HG03354 (cell line): ENCODE measurements around the gene CXCL3.

ENCODE experiments used
- ATAC-seq: cut with Tn5 transposase; IDR thresholded peaks from one replicate; pipeline ENCODE4 v1.9.1; 2021; ENCODE audit warnings: mild to moderate bottlenecking; ENCODE audit not compliant: unreplicated experiment, poor library complexity, severe bottlenecking

The CXCL3 gene

DNA sequence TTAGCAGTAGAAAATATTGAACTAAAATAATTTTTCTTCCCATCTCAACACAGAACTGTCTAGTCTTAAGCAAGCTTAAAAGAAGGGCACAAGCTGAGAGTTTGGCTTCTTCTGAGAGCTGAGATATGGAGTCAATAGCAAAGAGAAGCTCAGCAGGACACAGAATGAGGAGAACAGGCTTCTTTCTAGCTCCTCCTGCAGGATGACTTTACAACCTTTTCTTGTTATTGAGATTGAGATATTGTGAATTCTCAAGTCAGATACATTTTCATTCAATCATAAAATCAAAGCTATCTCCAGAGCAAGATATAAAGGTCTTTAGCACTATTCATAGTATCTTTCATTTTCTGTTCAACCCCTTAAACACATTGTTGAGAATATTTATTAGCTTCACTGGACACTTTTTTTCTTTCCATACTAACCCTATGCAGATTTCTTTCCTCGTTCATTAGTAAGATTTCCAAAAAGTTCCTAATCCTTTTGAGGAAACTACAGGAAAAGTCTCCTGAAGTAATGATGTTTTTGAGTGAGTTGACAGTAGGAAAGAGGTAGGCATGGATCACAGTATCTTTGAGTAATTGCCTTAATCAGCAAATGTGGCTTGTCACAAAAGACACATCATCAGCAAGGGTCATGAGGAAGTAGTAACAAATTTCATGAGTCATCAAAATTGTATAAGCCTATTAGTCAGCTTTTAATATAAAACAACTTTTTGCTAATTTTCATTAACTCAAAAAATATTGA is 17.8 kb upstream of the CXCL3 start:
- ATAC-seq = no peak

DNA sequence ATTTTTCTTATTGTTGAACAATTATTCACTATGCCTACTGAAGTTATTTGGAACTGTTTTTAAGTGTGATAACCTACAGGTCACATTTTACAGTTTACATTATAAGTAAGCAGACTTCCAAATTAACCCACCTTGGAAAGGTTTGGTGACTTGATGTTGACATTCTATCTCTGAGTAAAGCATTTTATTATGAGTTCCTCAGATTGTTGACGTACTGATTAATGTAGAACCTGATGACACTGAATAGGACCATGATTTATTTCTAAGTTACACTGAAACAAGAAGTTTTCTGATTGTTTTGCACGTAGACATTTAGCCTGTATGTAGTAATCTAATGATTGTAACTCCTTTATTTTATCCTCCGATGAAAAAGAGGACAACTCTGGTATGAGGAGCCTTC is 17.0 kb upstream of the CXCL3 start:
- no peak for ATAC-seq

DNA sequence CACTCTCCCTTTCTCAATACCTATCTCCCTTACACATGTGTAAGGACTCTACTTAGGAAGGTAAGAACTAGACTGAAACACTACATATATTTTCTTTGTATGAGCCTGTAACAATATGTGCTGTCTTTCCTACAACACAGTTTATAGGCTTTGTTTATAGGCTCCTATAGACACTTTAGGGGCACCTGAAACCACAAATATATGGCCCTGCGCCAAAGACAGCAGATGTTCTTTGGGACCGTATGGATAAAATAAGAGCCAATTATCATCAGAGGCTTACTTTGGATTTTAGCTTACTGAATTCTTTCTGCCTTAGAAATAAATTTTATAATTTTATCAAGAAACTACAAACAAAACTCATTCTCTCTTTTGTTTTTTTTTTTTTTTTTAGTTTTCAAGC is 16.6 kb upstream of the CXCL3 start:
- ATAC-seq = no peak

DNA sequence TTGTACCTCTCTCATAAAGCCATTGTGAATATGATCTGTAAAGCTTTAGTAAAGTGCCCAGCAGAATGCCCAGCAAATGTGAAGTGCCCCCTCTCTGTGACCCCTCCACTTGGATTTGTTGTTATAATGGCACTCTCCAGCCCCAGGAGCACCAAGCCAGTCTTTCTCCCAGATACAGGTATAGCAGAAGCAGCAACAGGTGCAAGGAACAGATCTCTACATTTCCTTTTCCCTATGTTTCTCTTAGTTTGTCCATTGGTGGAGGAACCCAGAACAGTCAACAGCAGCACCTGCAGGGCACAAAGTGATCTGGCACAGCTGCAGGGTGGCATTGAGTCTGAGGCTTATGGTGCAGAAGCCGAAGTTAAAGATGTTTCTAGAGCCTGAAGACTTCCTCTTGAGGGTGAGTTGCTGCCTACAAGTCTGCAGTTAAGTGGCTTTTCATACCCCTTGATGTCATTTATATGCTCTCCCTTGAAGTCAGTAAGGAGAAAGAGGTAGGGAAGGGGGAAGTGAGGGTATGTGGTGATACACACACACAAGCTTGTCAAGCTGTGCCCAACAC is 16.1 kb upstream of the CXCL3 start:
- ATAC-seq = no peak

DNA sequence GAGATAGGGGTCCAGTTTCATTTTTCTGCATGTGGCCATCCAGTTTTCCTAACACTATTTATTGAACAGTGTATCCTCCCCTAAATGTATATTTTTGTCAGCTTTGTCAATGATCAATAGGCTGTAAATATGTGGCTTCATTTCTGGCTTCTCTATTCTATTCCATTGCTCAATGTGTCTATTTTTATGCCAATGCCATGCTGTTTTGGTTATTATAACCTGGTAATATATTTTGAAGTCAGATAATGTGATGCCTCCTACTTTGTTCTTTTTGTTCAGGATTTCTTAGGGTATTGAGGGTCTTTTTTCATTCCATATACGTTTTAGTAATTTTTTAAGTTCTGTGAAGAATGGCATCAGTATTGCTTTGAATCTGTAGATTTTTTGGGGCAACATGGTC is 8.7 kb upstream of the CXCL3 start:
- no peak for ATAC-seq

DNA sequence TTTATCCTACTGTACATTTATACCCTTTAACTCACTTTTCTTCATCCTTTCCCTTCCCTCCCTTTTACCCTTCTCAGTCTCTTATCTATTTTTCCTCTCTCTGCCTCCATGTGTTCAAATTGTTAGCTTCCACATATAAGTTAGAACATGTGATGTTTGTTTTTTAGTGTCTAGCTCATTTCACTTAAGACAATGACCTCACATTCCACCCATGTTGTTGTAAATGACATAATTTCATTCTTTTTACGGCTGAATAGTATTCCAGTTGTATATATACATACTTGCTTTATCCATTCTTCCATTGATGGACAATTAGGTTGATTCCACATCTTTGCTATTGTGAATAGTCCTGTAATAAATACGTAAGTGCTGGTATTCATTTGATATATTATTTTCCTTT is 7.3 kb upstream of the CXCL3 start:
- no peak for ATAC-seq

DNA sequence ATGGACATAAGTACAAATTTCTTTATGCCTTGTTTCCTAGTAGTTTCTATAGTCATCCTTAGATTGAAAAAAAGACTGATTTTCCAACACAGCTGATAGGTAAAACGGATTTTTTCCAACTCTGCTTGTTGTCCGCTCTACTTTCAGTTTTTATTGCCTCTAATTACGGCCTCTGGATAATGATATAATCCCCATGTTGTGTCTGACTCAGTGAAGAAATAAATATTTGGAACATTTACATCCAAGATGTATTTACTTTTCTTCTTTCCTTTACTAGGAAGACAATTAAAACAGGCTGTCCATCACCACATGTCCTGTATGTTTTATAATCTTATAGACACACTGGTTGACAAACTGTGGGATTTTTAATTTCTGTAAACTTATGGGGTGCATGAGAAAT is 6.8 kb upstream of the CXCL3 start:
- ATAC-seq = no peak

DNA sequence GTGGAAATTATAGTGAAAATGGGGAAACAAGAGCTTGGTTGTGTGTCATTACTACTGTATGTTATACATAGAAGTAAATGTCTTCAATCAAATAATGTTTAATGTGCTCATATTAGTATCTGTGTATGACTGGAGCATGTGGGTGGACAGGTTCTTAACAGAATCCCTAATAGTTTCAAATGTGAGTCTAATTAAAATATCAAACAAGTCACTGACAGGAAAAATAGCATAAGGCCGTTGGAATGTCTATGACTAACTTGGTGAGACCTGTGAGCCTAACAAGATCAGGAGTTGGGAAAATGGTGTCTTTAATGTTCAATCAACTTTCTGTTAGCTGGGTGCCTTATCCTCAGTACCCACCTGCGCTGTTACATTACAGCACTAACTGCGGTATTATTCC is 6.2 kb upstream of the CXCL3 start:
- ATAC-seq = no peak

DNA sequence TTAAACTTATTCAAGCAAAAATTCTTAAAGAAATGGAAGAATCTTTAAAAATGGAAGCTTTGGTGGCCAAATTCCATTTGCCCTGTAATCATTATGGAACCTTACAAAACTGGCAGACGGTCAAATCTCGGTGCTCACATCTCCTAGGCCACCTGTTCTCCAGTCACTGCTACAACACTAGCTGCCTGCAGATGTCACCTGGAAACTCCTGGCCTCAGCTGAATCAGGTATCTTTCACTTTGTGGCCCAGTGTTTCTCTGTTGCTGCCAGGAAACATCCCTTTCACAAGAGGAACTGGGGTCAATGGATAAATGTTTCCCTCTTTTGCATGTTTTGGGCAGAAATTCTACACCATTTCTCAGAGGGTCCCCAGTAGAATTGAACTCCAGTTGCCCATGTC is 4.2 kb upstream of the CXCL3 start:
- ATAC-seq = no peak

DNA sequence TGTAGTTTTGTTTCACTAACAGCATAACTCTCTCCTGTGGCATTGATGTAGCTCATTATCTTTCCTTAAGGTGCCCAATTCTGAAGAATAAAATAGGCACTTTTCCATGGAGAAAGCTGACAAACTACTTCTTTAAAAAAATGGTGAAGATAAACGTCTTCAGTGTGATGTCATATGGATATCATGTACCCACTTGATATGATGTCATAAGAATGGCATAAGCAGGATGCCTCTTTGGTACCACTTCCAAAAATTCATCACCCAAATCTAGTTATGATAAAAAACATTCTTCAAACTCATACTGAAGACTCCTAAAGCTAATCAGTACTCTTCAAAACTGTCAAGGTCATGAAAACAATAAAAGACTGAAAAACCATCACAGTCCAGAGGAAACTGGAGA is 2.9 kb upstream of the CXCL3 start:
- no peak for ATAC-seq

DNA sequence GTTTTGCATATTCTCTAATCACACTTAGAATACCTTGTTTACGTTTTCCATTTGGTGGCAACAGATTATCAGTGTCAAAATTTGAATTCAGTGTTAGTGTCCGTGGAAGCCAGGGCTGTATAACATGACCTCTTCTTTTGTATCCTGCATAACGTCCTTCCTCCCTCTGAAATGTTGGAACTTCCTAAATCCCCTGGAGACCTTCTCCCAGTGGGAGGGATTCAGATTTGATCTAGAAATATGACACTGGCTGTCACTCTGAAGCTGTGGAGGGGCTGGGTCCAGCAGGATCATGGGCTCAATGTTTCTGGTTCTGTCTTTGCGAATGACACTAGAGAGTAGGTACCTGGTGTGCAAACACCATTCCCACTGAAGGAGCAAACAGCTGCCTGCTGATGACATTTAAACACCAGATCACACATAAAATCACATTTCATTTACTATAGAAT is 850 bp upstream of the CXCL3 start:
- no peak for ATAC-seq

DNA sequence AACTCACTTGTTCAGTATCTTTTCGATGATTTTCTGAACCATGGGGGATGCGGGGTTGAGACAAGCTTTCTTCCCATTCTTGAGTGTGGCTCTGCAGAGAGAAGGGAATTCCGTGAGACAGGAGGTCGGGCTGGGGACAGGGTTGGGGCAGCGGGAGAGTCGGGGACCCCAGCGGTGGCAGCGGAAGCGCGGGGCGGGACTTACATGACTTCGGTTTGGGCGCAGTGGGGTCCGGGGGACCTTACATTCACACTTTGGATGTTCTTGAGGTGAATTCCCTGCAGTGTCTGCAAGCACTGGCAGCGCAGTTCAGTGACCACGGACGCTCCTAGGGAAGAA is 434 bp downstream of the CXCL3 start:
- ATAC-seq = no peak

DNA sequence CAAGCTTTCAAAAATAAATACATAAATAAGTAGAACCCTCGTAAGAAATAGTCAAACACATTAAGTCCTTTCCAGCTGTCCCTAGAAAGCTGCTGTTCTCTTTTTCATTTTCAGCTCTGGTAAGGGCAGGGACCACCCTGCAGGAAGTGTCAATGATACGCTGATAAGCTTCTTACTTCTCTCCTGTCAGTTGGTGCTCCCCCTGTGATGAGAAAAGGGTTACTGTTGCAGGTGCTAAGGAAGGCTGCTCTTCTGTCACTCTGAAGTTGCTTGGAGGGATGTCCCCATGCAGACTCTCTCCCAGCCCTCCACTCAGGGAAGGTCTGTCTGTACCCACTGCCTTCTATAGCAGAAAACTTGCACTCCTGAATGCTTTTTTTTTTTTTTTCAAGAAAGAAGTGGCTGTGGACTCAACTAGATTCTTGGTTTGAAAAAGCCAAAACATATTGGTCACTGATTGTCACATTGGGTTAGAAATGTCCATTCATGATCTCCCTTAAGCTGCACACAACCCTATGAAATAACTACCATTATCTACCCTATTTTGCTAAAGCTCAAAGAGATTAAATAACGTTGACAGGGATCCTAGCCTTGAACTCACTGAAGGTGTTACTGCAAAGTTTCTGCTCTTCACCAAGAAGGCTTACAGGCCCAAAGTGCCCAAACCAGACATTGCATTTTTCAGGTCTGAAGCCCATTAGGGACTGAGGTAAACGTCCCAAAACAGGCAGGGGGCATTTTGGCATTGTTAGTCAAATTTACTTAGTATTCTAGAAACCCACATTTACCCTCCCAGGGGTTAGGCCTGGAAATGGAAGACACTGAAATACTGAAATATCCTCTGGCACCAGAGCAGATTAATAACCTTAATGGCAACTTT is 1.2 kb downstream of the CXCL3 start:
- ATAC-seq = no peak

DNA sequence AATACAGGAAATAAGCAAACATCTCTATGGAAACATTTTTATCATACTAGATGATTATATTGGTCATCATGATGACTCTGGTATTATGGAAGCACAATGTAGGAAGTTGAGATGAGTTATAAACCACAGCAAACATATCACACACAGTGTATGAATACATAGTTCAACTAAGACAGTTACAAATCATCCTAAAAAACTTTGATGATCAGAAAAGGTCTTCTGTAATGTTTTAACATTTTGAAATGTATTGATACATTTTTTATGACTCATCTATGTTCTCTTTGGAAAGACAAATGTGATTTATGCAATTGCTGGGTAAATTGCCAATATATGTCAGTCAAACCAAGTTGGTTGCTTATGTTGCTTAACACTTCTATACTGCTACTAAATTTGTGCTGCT is 4.8 kb downstream of the CXCL3 start:
- no peak for ATAC-seq

DNA sequence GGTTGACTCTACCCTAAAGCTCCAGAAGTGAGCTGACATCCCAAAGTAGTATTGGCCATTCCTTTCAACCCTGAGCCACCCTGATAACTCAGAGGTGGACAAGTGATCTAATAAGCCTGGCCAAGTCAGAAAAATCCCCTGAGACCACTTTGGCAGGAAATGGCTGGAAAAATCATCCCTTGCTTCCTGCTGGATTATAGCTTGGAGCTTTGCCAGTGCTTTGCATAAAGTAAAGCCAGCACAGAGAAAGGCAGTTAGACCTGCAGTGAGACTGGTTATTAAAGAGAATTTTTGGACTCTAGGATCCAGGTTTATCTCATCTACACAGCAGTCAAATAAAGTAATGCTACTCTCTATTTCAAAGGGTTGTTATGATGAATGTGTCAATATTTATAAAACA is 6.4 kb downstream of the CXCL3 start:
- no peak for ATAC-seq

DNA sequence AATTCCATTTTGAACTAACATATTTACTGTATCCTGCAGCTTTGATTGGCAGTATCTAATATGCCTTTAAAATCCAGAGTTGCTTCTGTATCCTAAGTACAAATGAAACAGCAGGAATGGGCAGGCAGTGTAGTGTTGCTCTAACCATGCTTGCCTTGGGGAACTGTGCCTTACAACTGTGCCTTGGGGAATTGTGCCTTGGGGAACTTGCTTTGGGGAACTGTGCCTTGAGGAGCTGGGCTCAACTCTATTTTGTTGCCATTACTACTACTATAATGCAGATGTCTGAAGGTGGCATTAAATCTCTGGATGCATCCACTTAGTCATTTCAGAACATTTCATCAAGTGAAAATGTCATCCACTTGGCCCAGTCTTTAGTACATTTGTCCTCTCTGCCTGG is 6.9 kb downstream of the CXCL3 start:
- ATAC-seq = no peak

DNA sequence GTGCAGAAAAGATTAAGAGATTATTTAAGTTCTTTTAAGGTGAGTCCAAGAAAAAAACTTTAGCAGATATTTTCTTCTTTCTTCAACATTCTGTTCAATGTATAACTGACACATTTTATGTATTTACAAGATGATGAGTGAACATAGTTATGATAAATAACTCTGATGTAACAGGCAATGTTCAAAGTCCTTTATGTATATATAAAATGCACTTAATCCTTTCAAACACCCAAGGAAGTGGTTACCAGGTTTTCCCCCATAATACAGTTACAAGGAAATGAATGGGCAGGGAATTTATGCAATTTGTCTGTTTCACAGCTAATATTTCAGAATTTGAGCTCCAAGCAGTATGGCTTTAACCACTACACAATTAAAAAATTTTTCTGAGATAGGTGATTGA is 8.2 kb downstream of the CXCL3 start:
- ATAC-seq = no peak

DNA sequence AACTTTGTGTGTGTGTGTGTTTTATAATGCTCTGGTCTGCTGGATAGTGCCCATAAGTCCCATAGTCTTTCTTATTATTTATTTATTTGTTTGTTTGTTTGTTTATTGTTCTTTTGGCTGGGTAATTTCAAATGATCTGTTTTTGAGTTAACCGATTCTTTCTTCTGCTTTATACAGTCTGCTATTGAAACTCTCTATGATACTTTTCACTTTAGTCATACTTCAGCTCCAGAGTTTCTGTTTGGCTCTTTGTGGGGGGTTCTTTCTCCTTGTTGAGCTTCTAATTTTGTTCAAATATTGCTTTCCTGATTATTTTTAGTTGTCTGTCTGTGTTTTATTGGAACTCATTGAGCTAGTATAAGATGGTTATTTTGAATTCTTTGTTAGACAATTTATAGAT is 10.0 kb downstream of the CXCL3 start:
- no peak for ATAC-seq

DNA sequence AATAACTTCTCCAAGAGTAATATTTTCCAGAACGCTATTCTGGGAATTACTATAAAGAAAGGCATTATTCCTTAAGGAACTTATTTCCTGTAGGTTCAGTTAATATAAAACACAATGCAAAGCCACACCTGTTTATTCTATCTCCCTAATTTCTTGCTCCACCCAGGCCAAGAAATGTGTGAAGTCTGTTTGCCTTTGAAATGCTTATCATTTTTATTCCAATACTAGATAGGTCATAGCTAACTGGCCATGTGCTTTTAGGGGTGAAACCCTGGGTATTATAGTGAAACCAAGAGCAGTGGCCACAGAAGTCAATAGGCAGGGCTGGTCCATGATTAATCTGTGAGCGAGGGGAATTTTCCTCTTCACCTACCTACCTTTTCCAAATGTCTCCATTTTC is 14.8 kb downstream of the CXCL3 start:
- no peak for ATAC-seq

DNA sequence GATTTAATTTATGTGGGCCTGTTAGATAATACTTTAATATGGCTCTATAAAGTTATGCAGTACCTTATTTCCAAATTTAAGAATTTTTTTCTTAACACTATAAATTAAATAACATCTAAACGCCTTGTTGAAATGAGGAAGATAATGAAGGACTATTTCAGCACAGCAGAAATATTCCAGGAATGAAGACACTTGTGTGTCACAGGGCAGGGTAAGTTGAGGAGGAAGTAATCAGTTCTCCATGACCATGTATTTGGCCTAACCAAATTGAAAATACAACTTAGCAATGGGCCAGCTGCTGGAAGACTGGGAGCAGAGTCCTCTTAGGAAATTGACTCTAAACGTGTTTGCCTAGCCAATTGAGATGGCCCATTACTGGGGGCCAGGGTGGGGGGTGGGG is 16.9 kb downstream of the CXCL3 start:
- no peak for ATAC-seq

DNA sequence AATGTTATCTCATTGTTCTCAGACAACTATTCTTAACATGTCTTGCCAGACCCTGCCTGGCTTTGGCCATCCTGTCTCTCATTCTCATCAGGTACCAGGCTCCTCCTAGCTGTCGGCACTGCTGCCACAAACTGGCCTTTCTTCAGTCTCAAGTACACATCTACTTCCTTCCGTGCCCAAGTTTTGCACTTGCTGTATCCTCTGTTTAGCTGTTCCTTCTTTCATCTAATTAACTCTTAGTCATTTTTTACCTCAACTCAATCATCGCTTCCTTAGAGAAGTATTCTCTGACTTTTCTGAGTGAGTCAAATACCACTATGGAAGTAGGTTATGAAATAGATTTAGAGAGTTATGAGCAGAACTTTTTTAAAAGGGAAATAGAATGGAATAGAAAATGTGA is 19.7 kb downstream of the CXCL3 start:
- ATAC-seq = no peak
